Panc1 (cell line): ENCODE measurements around the gene RIMBP2.

Experiments
- CTCF ChIP-seq: fragments of 450-650 bp; IDR thresholded peaks from 2 replicates; pipeline ENCODE4 v1.5.1; 2017; ENCODE audit warnings: mild to moderate bottlenecking
- POLR2AphosphoS5 ChIP-seq: IDR thresholded peaks from 2 replicates; pipeline ENCODE4 v1.6.1; 2012; ENCODE audit warnings: mild to moderate bottlenecking, low read depth, low read length, moderate library complexity
- REST ChIP-seq, 2 experiments: IDR thresholded peaks; 2 replicates each; pipeline ENCODE4 v1.6.1; 2011 to 2012; ENCODE audit warnings: low read depth in 2 of 2, control low read depth in 1 of 2, low read length in 1 of 2, mild to moderate bottlenecking in 1 of 2, moderate library complexity in 1 of 2; ENCODE audit not compliant: insufficient read depth in 1 of 2

GRCh38 chr12:130477266-130477665 is 238.8 kb downstream of the RIMBP2 start:
- TF ChIP-seq CTCF, result no peak
- TF ChIP-seq POLR2AphosphoS5, result no peak
- TF ChIP-seq REST (IDR thresholded peaks at IDR 0.05; ENCODE audit: insufficient read depth in 1 of 2, low read depth in 2 of 2, low read length in 1 of 2), result no peak
